ENCODE measurements around the gene KRTAP9-4.
A peak's percentile ranks its signal among the peaks of the same experiment; 100 is the strongest.
"Not testable (repeated sequence)": the region's sequence is repeated elsewhere in the genome, so short reads cannot be mapped to it uniquely, and the experiment has no call there.

KRTAP9-4 gene

GRCh38 chr17:41249637-41250240, at the start of gene KRTAP9-4:
TSS of gene KRTAP9-4 (plus strand) at chr17:41249687. CDS start at chr17:41249721, 34 bp downstream.
- not testable (repeated sequence) for H3K4me3 Mint-ChIP-seq, H3K9me3 Mint-ChIP-seq, H3K36me3 Mint-ChIP-seq, H3K4me1 Mint-ChIP-seq, H3K27me3 Mint-ChIP-seq, H3K27ac Mint-ChIP-seq

- H3K4me3 Mint-ChIP-seq, result no peak overlapping the region
- H3K36me3 Mint-ChIP-seq, result peaks cover 1% of the 10 kb centered on the region
- no peak overlapping the region for H3K27ac Mint-ChIP-seq
- H3K9me3 Mint-ChIP-seq, result peaks cover 6% of the 10 kb centered on the region
- peaks cover 3% of the 10 kb centered on the region for H3K27me3 Mint-ChIP-seq
- H3K4me1 Mint-ChIP-seq, result peaks cover 14% of the 10 kb centered on the region
Measured at GRCh38 chr17:41211845-41212466, 37.5 kb upstream of the KRTAP9-4 start.

- H3K27me3 Mint-ChIP-seq, result peaks cover 3% of the 10 kb centered on the region
- H3K9me3 Mint-ChIP-seq, result peaks cover 6% of the 10 kb centered on the region
- H3K4me3 Mint-ChIP-seq, result no peak overlapping the region
- no peak overlapping the region for H3K27ac Mint-ChIP-seq
- peaks cover 1% of the 10 kb centered on the region for H3K36me3 Mint-ChIP-seq
- H3K4me1 Mint-ChIP-seq, result peaks cover 14% of the 10 kb centered on the region
Measured at GRCh38 chr17:41212524-41213169, 36.8 kb upstream of the KRTAP9-4 start.

- H3K4me3 Mint-ChIP-seq, result no peak overlapping the region
- no peaks in the 10 kb centered on the region for H3K27me3 Mint-ChIP-seq
- peaks cover 1% of the 10 kb centered on the region for H3K36me3 Mint-ChIP-seq
- H3K4me1 Mint-ChIP-seq, result peaks cover 14% of the 10 kb centered on the region
- no peaks in the 10 kb centered on the region for H3K9me3 Mint-ChIP-seq
- H3K27ac Mint-ChIP-seq, result peak overlapping the region; percentile 8
Measured at GRCh38 chr17:41215681-41216080, 33.8 kb upstream of the KRTAP9-4 start.

- Mint-ChIP-seq H3K27ac (no peak overlapping the region), H3K4me3 (no peak overlapping the region), H3K36me3 (peaks cover 1% of the 10 kb centered on the region), H3K9me3 (no peaks in the 10 kb centered on the region), H3K4me1 (peaks cover 6% of the 10 kb centered on the region), H3K27me3 (peaks cover 2% of the 10 kb centered on the region)
Measured at GRCh38 chr17:41223821-41224220, 25.7 kb upstream of the KRTAP9-4 start.

- Mint-ChIP-seq H3K27me3 (peaks cover 2% of the 10 kb centered on the region), H3K9me3 (no peaks in the 10 kb centered on the region), H3K4me3 (no peak overlapping the region), H3K27ac (no peak overlapping the region), H3K36me3 (no peaks in the 10 kb centered on the region), H3K4me1 (peaks cover 10% of the 10 kb centered on the region)
Measured at GRCh38 chr17:41226051-41226450, 23.4 kb upstream of the KRTAP9-4 start.

- not testable (repeated sequence) for H3K27ac Mint-ChIP-seq, H3K4me1 Mint-ChIP-seq, H3K27me3 Mint-ChIP-seq, H3K9me3 Mint-ChIP-seq, H3K36me3 Mint-ChIP-seq, H3K4me3 Mint-ChIP-seq
Measured at GRCh38 chr17:41226598-41227095, 22.8 kb upstream of the KRTAP9-4 start, which contains the start of gene KRTAP9-2. TSS of gene KRTAP9-2 (plus strand) at chr17:41226648. CDS start at chr17:41226655, 7 bp downstream.

- peaks cover 4% of the 10 kb centered on the region for H3K4me1 Mint-ChIP-seq
- H3K4me3 Mint-ChIP-seq, result no peak overlapping the region
- peaks cover 2% of the 10 kb centered on the region for H3K27me3 Mint-ChIP-seq
- H3K36me3 Mint-ChIP-seq, result no peaks in the 10 kb centered on the region
- H3K27ac Mint-ChIP-seq, result no peak overlapping the region
- H3K9me3 Mint-ChIP-seq, result no peaks in the 10 kb centered on the region
Measured at GRCh38 chr17:41230094-41230493, 19.4 kb upstream of the KRTAP9-4 start.

GRCh38 chr17:41231731-41232130, 17.8 kb upstream of the KRTAP9-4 start:
- H3K9me3 Mint-ChIP-seq, result no peaks in the 10 kb centered on the region
- no peaks in the 10 kb centered on the region for H3K36me3 Mint-ChIP-seq
- H3K27me3 Mint-ChIP-seq, result peaks cover 2% of the 10 kb centered on the region
- H3K4me3 Mint-ChIP-seq, result no peak overlapping the region
- peaks cover 4% of the 10 kb centered on the region for H3K4me1 Mint-ChIP-seq
- H3K27ac Mint-ChIP-seq, result no peak overlapping the region

- not testable (repeated sequence) for H3K27me3 Mint-ChIP-seq, H3K36me3 Mint-ChIP-seq, H3K4me1 Mint-ChIP-seq, H3K27ac Mint-ChIP-seq, H3K4me3 Mint-ChIP-seq, H3K9me3 Mint-ChIP-seq
Measured at GRCh38 chr17:41232399-41233105, 16.9 kb upstream of the KRTAP9-4 start, which contains the start of gene KRTAP9-3. TSS of gene KRTAP9-3 (plus strand) at chr17:41232449. CDS start at chr17:41232502, 53 bp downstream.

- H3K27me3 Mint-ChIP-seq, H3K4me3 Mint-ChIP-seq, H3K36me3 Mint-ChIP-seq, H3K27ac Mint-ChIP-seq, H3K9me3 Mint-ChIP-seq, H3K4me1 Mint-ChIP-seq: not testable (repeated sequence)
Measured at GRCh38 chr17:41237116-41237515, 12.4 kb upstream of the KRTAP9-4 start.

- not testable (repeated sequence) for H3K4me1 Mint-ChIP-seq, H3K36me3 Mint-ChIP-seq, H3K9me3 Mint-ChIP-seq, H3K27ac Mint-ChIP-seq, H3K4me3 Mint-ChIP-seq, H3K27me3 Mint-ChIP-seq
Measured at GRCh38 chr17:41237949-41238437, 11.5 kb upstream of the KRTAP9-4 start, which contains the start of gene KRTAP9-8. TSS of gene KRTAP9-8 (plus strand) at chr17:41237999. CDS start at chr17:41238052, 53 bp downstream.

- H3K9me3 Mint-ChIP-seq, H3K36me3 Mint-ChIP-seq, H3K4me3 Mint-ChIP-seq, H3K27me3 Mint-ChIP-seq, H3K4me1 Mint-ChIP-seq, H3K27ac Mint-ChIP-seq: not testable (repeated sequence)
Measured at GRCh38 chr17:41246995-41247787, 2.3 kb upstream of the KRTAP9-4 start.

- Mint-ChIP-seq H3K4me1 (no peaks in the 10 kb centered on the region), H3K9me3 (no peaks in the 10 kb centered on the region), H3K27ac (no peak overlapping the region), H3K27me3 (no peaks in the 10 kb centered on the region), H3K4me3 (no peak overlapping the region), H3K36me3 (no peaks in the 10 kb centered on the region)
Measured at GRCh38 chr17:41251261-41251660, 1.8 kb downstream of the KRTAP9-4 start.

- Mint-ChIP-seq H3K27ac (no peak overlapping the region), H3K27me3 (no peaks in the 10 kb centered on the region), H3K9me3 (no peaks in the 10 kb centered on the region), H3K4me3 (no peak overlapping the region), H3K4me1 (no peaks in the 10 kb centered on the region), H3K36me3 (no peaks in the 10 kb centered on the region)
Measured at GRCh38 chr17:41254861-41255260, 5.4 kb downstream of the KRTAP9-4 start.
